ENCODE results near the gene DRC7. TPM values are rescaled to one million over a fixed set of nuclear protein-coding genes. Genes with fewer than 3 reads are reported as not detected.

The DRC7 gene
- total RNA-seq, 1 donor from 2014 or later: not detected

DNA sequence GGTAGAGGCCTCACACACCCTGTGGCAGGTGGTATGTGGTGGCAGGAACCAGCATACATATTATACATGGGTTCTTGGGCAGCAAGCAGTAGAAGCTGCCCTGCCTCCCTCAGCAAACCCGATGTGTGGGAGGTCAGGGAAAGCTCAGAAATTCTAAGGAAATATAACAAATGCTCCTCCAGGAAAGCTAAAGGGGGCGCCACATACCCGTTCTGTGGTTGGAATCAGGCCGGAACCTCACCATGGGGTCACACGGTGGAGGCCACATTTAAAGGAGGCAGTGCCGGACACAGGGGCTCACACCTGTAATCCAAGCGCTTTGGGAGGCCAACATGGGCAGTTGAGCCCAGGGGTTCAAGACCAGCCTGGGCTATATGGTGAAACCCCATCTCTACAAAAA lies 28.6 kb downstream of the DRC7 start:
- Histone ChIP-seq H3K27me3 (no peaks in the 10 kb centered on the region), H3K36me3 (no peaks in the 10 kb centered on the region), H3K9me3 (no peaks in the 10 kb centered on the region), H3K4me3 (no peak overlapping the region), H3K27ac (no peak overlapping the region), H3K4me1 (no peaks in the 10 kb centered on the region)
- intact Hi-C loops (cut with DNase I): no loop called here
- TF ChIP-seq POLR2A (IDR thresholded peaks at IDR 0.05) (no peak), CTCF (IDR thresholded peaks at IDR 0.05) (no peak), POLR2AphosphoS5 (IDR thresholded peaks at IDR 0.05; ENCODE audit: insufficient read depth in 1 of 2, low read depth in 1 of 2) (no peak)
- DNase-seq (ENCODE audit: extremely low spot score in 2 of 2): no peak

GRCh38 chr16:57724531-57724930 lies 29.9 kb downstream of the DRC7 start:
- H3K27ac ChIP-seq: no peak overlapping the region
- DNase-seq (ENCODE audit: extremely low spot score in 2 of 2): no peak
- no peaks in the 10 kb centered on the region for H3K36me3 ChIP-seq
- no peaks in the 10 kb centered on the region for H3K27me3 ChIP-seq
- H3K9me3 ChIP-seq: no peaks in the 10 kb centered on the region
- no peak for TF ChIP-seq POLR2AphosphoS5 (IDR thresholded peaks at IDR 0.05; ENCODE audit: insufficient read depth in 1 of 2, low read depth in 1 of 2)
- TF ChIP-seq POLR2A (IDR thresholded peaks at IDR 0.05): no peak
- no peak for TF ChIP-seq CTCF (IDR thresholded peaks at IDR 0.05)
- intact Hi-C loops (cut with DNase I): no loop called here
- H3K4me1 ChIP-seq: no peaks in the 10 kb centered on the region
- H3K4me3 ChIP-seq: no peak overlapping the region

- Histone ChIP-seq H3K27ac (no peak overlapping the region), H3K4me3 (no peak overlapping the region), H3K27me3 (no peaks in the 10 kb centered on the region), H3K36me3 (no peaks in the 10 kb centered on the region), H3K4me1 (no peaks in the 10 kb centered on the region), H3K9me3 (no peaks in the 10 kb centered on the region)
- no peak for DNase-seq (ENCODE audit: extremely low spot score in 2 of 2)
- intact Hi-C loops (cut with DNase I): no loop called here
- no peak for TF ChIP-seq POLR2AphosphoS5 (IDR thresholded peaks at IDR 0.05; ENCODE audit: insufficient read depth in 1 of 2, low read depth in 1 of 2)
Observed at GRCh38 chr16:57725151-57725550, 30.5 kb downstream of the DRC7 start.

GRCh38 chr16:57725554-57725953 lies 30.9 kb downstream of the DRC7 start:
- no peak for DNase-seq (ENCODE audit: extremely low spot score in 2 of 2)
- Histone ChIP-seq H3K27me3 (no peaks in the 10 kb centered on the region), H3K27ac (no peak overlapping the region), H3K36me3 (no peaks in the 10 kb centered on the region), H3K4me1 (no peaks in the 10 kb centered on the region), H3K9me3 (no peaks in the 10 kb centered on the region), H3K4me3 (no peak overlapping the region)
- TF ChIP-seq CTCF (IDR thresholded peaks at IDR 0.05) (no peak), POLR2AphosphoS5 (IDR thresholded peaks at IDR 0.05; ENCODE audit: insufficient read depth in 1 of 2, low read depth in 1 of 2) (no peak), POLR2A (IDR thresholded peaks at IDR 0.05) (no peak)
- intact Hi-C loops (cut with DNase I): no loop called here

- H3K27me3 ChIP-seq: no peaks in the 10 kb centered on the region
- H3K9me3 ChIP-seq: no peaks in the 10 kb centered on the region
- TF ChIP-seq POLR2AphosphoS5 (IDR thresholded peaks at IDR 0.05; ENCODE audit: insufficient read depth in 1 of 2, low read depth in 1 of 2): no peak
- no peak for TF ChIP-seq CTCF (IDR thresholded peaks at IDR 0.05)
- no peak for TF ChIP-seq POLR2A (IDR thresholded peaks at IDR 0.05)
- DNase-seq (ENCODE audit: extremely low spot score in 2 of 2): no peak
- intact Hi-C loops (cut with DNase I): no loop called here
- no peaks in the 10 kb centered on the region for H3K36me3 ChIP-seq
- H3K4me3 ChIP-seq: no peak overlapping the region
- H3K27ac ChIP-seq: no peak overlapping the region
- no peaks in the 10 kb centered on the region for H3K4me1 ChIP-seq
Observed at GRCh38 chr16:57725976-57726375, 31.4 kb downstream of the DRC7 start.
